ENCODE results near the gene OR6S1. TPM values are rescaled to one million over a fixed set of nuclear protein-coding genes. Genes with fewer than 3 reads are reported as not detected.

The OR6S1 gene
- total and polyA plus RNA-seq, 2 experiments from 2014 or later: not detected

GRCh38 chr14:20611277-20611676, 30.2 kb downstream of the OR6S1 start (continued):
- no peak for TF ChIP-seq ZNF462 (CRISPR knock-in tag; IDR thresholded peaks at IDR 0.05)

- Histone ChIP-seq H4K20me1 (replicated peaks; ENCODE audit: insufficient read depth) (no peaks in the 10 kb centered on the region), H3K9me2 (ENCODE audit: insufficient read depth) (peaks cover 6% of the 10 kb centered on the region; the same call in 1 of the 2 replicates), H3F3A (replicated peaks; ENCODE audit: low read depth) (no peaks in the 10 kb centered on the region; the same call in 1 of the 2 replicates), H3K4me2 (peak overlapping the region; percentile 79), H2AFZ (peak overlapping the region; percentile 14; the same call in 1 of the 2 replicates), H3K4me1 (ENCODE audit: insufficient read depth) (peaks cover 29% of the 10 kb centered on the region), H3K36me3 (ENCODE audit: insufficient read depth) (no peaks in the 10 kb centered on the region), H3K27me3 (ENCODE audit: insufficient read depth) (peaks cover 11% of the 10 kb centered on the region; the same call in 1 of the 2 replicates), H3K79me2 (replicated peaks; ENCODE audit: insufficient read depth) (no peaks in the 10 kb centered on the region), H3K27ac (ENCODE audit: low read depth) (no peak overlapping the region), H3K4me3 (peak overlapping the region; percentile 77)
- H3K4me3 Mint-ChIP-seq: no peak overlapping the region
- no peaks in the 10 kb centered on the region for H3K9me3 Mint-ChIP-seq
- H3K4me1 Mint-ChIP-seq: peaks cover 18% of the 10 kb centered on the region
- no peak overlapping the region for H3K27ac Mint-ChIP-seq
- no peaks in the 10 kb centered on the region for H3K27me3 Mint-ChIP-seq (ENCODE audit: insufficient read depth, low read depth, poor library complexity)
- no peaks in the 10 kb centered on the region for H3K36me3 Mint-ChIP-seq (ENCODE audit: low read depth)
- DNase-seq (ENCODE audit: low spot score) (peak; percentile 86), ATAC-seq (peak; percentile 49)
- TF ChIP-seq CTCF (conservative IDR thresholded peaks at IDR 0.05; ENCODE audit: low read depth in 2 of 2) (no peak), CREB1 (CRISPR knock-in tag; IDR thresholded peaks at IDR 0.05; ENCODE audit: low read depth) (no peak), POLR2AphosphoS5 (IDR thresholded peaks at IDR 0.05; ENCODE audit: low read depth) (no peak), ZNF462 (CRISPR knock-in tag; IDR thresholded peaks at IDR 0.05) (no peak), EZH2phosphoT487 (IDR thresholded peaks at IDR 0.05; ENCODE audit: unreplicated experiment) (no peak), NANOG (IDR thresholded peaks at IDR 0.05; ENCODE audit: borderline replicate concordance) (no peak)
Measured at GRCh38 chr14:20610002-20610765, 31.3 kb downstream of the OR6S1 start.
